Right atrium auricular region (tissue), 2 donors: ENCODE measurements around the gene ADH1C. TPM values are rescaled to one million over a fixed set of nuclear protein-coding genes. Genes with fewer than 3 reads are reported as not detected.
A peak's percentile ranks its signal among the peaks of the same experiment; 100 is the strongest.

ENCODE experiments used
- DNase-seq: peaks from one replicate; pipeline ENCODE4 v3.0.0-alpha.2; 2019; ENCODE audit warnings: low spot score
- H3K27ac ChIP-seq, 2 donors: fragments of 200-600 bp; sonication (generic); 1 replicate in 1 of 2; 2 replicates in 1 of 2; pipeline ENCODE4 v1.5.1; 2016 to 2019
- H3K27me3 ChIP-seq, 2 donors: fragments of 200-600 bp; sonication (generic); one replicate each; pipeline versions ENCODE4 v1.5.1 to v1.6.0; 2017 to 2019
- H3K36me3 ChIP-seq: fragments of 200-600 bp; sonication (generic); one replicate; pipeline ENCODE4 v1.5.1; 2016
- H3K4me1 ChIP-seq, 2 donors: fragments of 200-600 bp; sonication (generic); one replicate each; pipeline versions ENCODE4 v1.5.1 to v1.6.0; 2017 to 2019
- H3K4me3 ChIP-seq, 2 donors: fragments of 200-600 bp; sonication (generic); 1 replicate in 1 of 2; 2 replicates in 1 of 2; pipeline ENCODE4 v1.5.1; 2017 to 2019; ENCODE audit warnings: mild to moderate bottlenecking in 1 of 2, moderate library complexity in 1 of 2
- H3K9me3 ChIP-seq, 2 donors: fragments of 200-600 bp; sonication (generic); one replicate each; pipeline ENCODE4 v1.5.1; 2019
- CTCF ChIP-seq, 2 donors: fragments of 200-600 bp; sonication (generic); IDR thresholded peaks; one replicate each; pipeline ENCODE4 v1.5.1; 2019; ENCODE audit warnings: antibody characterized with exemption in 2 of 2
- total RNA-seq, 2 donors: library from RNA; depleted of rRNA; stranded (reverse); fragments of >200 nt; gene quantifications; one replicate each; pipeline ENCODE4 v1.1.0, GENCODE V29; 2016

Gene ADH1C
- total RNA-seq, 2 donors from 2014 or later = 4.9 to 12.0 TPM

GRCh38 chr4:99336553-99336952, 16.0 kb downstream of the ADH1C start:
- Histone ChIP-seq H3K4me3 (no peak overlapping the region), H3K4me1 (no peaks in the 10 kb centered on the region), H3K27ac (no peak overlapping the region), H3K27me3 (no peaks in the 10 kb centered on the region), H3K9me3 (no peaks in the 10 kb centered on the region), H3K36me3 (no peaks in the 10 kb centered on the region)
- TF ChIP-seq CTCF (IDR thresholded peaks at IDR 0.05) = no peak
- no peak for DNase-seq

GRCh38 chr4:99334880-99335279, 17.7 kb downstream of the ADH1C start:
- no peak for TF ChIP-seq CTCF (IDR thresholded peaks at IDR 0.05)
- H3K9me3 ChIP-seq = no peaks in the 10 kb centered on the region
- no peak overlapping the region for H3K27ac ChIP-seq
- H3K36me3 ChIP-seq = no peaks in the 10 kb centered on the region
- no peak for DNase-seq
- H3K27me3 ChIP-seq = no peaks in the 10 kb centered on the region
- H3K4me1 ChIP-seq = no peaks in the 10 kb centered on the region
- no peak overlapping the region for H3K4me3 ChIP-seq

- no peak for DNase-seq
- no peak for TF ChIP-seq CTCF (IDR thresholded peaks at IDR 0.05)
- Histone ChIP-seq H3K4me3 (no peak overlapping the region), H3K4me1 (no peaks in the 10 kb centered on the region), H3K36me3 (no peaks in the 10 kb centered on the region), H3K9me3 (peaks cover 0 to 9% of the 10 kb centered on the region in 2 donors), H3K27ac (no peak overlapping the region), H3K27me3 (no peaks in the 10 kb centered on the region)
Observed at GRCh38 chr4:99330648-99331047, 21.9 kb downstream of the ADH1C start.

GRCh38 chr4:99329876-99330275, 22.7 kb downstream of the ADH1C start:
- TF ChIP-seq CTCF (IDR thresholded peaks at IDR 0.05) = no peak
- Histone ChIP-seq H3K4me3 (no peak overlapping the region), H3K4me1 (peaks cover 0 to under 1% of the 10 kb centered on the region in 2 donors), H3K9me3 (peaks cover 0 to 10% of the 10 kb centered on the region in 2 donors), H3K36me3 (no peaks in the 10 kb centered on the region), H3K27me3 (no peaks in the 10 kb centered on the region), H3K27ac (no peak overlapping the region)
- no peak for DNase-seq

- TF ChIP-seq CTCF (IDR thresholded peaks at IDR 0.05) = no peak
- Histone ChIP-seq H3K27me3 (no peaks in the 10 kb centered on the region), H3K27ac (peak overlapping the region; percentile 75 to 83), H3K9me3 (peaks cover 0 to 10% of the 10 kb centered on the region in 2 donors), H3K4me3 (no peak overlapping the region), H3K4me1 (peaks cover 0 to 16% of the 10 kb centered on the region in 2 donors), H3K36me3 (no peaks in the 10 kb centered on the region)
- peak; percentile 80 for DNase-seq
Observed at GRCh38 chr4:99324979-99325378, 27.6 kb downstream of the ADH1C start.

- Histone ChIP-seq H3K27me3 (no peaks in the 10 kb centered on the region), H3K4me3 (no peak overlapping the region), H3K36me3 (no peaks in the 10 kb centered on the region), H3K4me1 (peaks cover 0 to 16% of the 10 kb centered on the region in 2 donors), H3K27ac (peak overlapping the region; percentile 75 to 83), H3K9me3 (peaks cover 0 to 10% of the 10 kb centered on the region in 2 donors)
- no peak for TF ChIP-seq CTCF (IDR thresholded peaks at IDR 0.05)
- DNase-seq = no peak
Observed at GRCh38 chr4:99324361-99324760, 28.2 kb downstream of the ADH1C start.
